Stimulated activated CD8-positive, alpha-beta memory T cell treated with anti-CD3 and anti-CD28 coated beads, Interleukin-15, amount 100 ng/mL, for 4 hours (primary cell): ENCODE measurements around the gene CFAP100.

Source experiments
- DNase-seq, 2 donors: peaks; one replicate each; pipeline ENCODE4 v3.0.0-alpha.2; 2020; ENCODE audit warnings: low read depth in 2 of 2

Gene CFAP100

GRCh38 chr3:126373682-126374601 lies 20.8 kb upstream of the CFAP100 start:
- no peak for DNase-seq

DNA sequence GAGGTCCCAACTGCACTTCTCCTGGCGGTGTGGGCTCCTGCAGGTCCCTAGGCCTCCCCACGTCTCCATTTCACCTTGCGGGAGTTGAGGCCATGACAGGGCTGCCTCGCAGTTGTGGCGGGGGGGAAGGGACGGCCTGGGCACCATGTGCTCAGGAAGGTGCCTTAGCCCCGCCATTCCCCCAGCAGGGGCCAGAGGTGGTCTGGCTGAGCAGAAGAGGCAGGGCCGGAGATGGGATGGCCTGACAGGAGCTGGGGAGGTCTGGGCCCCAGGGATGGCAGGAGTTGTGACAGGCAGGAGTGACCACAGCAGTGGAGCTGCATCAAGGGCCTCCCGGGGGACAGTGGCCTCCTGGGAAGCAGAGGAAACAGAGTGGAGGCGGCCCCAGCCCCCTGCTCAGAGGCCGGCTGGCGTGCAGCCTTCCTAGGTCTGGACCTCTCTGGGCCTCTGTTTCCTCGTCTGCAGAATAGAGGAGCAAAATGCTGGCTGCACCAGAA lies 18.8 kb upstream of the CFAP100 start:
- DNase-seq = no peak

DNA sequence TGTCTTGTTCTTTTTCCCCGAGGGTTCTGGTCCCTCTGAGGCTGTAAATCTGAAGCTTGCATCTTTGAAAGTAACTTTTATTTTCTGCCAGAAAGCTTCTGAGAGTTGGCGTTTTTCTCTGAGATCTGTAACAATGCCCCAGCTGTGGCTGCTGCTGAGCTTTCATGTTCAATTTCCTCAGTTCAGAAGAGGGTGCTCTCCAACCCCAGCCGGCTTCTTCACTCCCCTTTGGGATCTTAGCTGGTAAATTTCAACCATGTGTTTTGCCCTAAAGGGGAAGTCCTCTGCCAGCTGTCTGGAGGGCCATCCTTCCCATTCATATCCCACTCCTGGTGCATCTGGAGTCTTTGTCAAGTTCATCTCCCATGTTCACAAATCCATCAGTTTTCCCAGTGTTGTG lies 18.3 kb upstream of the CFAP100 start:
- DNase-seq = no peak

GRCh38 chr3:126377211-126377610 lies 17.5 kb upstream of the CFAP100 start:
- DNase-seq = no peak

DNA sequence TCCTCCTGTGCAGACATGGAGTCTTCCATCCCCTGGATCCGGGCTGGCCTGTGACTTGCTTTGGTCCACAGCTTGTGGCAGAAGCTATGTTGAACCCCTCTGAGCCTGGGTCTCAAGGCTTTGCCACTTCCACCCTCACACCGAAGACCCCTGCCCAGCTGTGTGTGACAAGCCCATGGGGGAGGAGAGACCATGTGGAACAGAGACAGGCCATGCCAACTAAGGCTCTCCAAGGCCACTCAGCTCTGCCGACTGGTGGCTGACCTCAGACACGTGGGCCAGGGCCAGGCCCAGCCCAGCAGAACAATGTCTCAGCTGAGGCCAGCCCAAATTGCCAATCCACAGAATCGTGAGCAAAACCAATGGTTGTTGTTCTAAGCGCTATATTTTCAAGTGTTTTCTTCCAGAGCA lies 16.4 kb upstream of the CFAP100 start:
- DNase-seq = no peak

GRCh38 chr3:126380011-126380768 lies 14.5 kb upstream of the CFAP100 start:
- DNase-seq = no peak

- DNase-seq = no peak
These were observed 12.7 kb upstream of the CFAP100 start for GRCh38 chr3:126381966-126382365.

DNA sequence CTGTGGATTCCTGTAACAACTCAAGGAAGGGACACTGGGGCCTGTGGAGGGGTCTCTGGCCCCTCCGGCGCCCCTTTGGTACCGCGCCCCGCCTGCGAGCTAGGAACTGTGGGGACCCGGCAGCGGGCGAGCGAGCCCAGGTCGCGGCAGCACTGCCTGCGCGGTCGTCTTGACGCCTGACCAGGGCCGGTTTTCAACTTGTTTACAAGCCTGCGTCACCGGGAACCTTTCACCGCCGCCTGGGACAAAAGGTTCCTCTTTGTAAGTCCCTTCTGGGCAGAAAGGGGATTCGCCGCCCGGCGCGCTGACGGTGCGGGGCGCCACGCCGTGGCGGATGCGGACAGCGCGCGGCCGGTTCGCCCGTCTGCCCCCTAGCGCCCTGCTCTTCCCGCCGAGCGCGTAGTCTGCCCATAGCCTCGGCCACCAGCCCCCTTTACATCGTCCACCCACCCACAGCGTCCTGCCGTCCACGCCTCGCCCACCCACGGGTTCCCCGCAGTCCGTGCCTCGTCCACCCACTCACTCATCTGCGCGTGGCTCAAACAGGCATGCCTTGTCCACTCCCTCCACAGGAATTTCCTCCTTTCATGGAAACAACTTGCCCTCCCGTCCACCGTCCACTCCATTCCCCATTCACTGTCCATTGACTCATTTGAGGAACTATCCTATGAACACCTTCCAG lies 5.5 kb upstream of the CFAP100 start:
- no peak for DNase-seq

DNA sequence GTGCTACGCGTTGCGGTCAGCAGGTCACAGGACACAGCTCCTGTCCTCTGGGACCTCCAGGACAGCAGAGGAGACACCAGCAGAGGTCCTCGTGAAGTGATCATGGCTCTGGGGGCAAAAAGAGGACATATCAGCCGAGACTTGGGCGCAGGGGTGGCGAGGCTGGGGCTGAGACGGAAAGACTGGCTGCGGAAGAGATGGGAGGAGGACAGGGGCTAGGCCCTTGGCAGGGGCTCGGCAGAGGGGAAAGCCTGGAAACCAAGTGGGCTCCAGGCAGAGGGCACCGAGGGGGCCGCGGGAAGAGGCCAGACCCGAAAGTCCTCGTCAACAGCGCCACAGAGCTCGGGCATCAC lies 4.9 kb upstream of the CFAP100 start:
- no peak for DNase-seq

GRCh38 chr3:126390201-126390600 lies 4.5 kb upstream of the CFAP100 start:
- DNase-seq = no peak

GRCh38 chr3:126390751-126391150 lies 4.0 kb upstream of the CFAP100 start:
- DNase-seq = no peak

DNA sequence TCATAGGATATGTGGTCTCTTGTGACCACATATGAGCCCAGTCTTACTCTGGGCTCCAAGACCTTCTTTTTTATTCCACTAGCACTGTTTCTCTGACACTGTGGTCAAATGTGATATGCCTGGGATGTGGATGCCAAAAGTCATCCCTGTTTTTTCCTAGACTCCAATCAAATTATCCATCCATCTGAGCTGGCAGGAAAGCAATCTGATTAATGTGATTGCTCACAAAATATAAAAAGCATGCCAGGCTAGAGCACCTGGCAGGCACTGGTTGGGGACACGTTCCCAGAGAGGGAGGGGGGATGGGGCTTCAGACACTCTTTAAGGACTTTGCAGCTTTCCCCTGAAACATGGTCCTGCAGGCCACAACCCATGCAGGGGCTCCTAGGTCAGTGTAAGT lies 3.1 kb upstream of the CFAP100 start:
- no peak for DNase-seq

- DNase-seq = no peak
These were observed 2.5 kb upstream of the CFAP100 start for GRCh38 chr3:126392246-126392645.

DNA sequence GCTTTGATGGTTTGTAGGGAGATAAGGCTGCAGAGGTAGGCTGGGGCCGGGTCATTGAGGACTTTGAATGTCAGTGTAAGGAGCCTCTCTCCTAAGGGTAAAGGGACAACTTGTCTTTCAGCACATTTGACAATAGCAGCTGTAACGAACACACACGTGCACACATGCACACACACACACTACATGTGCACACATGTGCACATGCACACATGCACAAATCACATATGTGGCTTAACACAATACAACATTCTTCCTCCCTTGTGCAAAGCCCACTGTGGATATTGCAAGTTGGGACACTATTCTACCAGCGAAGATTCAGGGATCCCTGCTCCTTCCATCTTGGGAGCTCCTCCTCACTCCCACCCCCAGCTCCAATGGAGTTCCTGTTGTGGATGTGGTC lies 1.1 kb upstream of the CFAP100 start:
- no peak for DNase-seq

GRCh38 chr3:126394977-126395321 lies 240 bp downstream of the CFAP100 start:
- no peak for DNase-seq

DNA sequence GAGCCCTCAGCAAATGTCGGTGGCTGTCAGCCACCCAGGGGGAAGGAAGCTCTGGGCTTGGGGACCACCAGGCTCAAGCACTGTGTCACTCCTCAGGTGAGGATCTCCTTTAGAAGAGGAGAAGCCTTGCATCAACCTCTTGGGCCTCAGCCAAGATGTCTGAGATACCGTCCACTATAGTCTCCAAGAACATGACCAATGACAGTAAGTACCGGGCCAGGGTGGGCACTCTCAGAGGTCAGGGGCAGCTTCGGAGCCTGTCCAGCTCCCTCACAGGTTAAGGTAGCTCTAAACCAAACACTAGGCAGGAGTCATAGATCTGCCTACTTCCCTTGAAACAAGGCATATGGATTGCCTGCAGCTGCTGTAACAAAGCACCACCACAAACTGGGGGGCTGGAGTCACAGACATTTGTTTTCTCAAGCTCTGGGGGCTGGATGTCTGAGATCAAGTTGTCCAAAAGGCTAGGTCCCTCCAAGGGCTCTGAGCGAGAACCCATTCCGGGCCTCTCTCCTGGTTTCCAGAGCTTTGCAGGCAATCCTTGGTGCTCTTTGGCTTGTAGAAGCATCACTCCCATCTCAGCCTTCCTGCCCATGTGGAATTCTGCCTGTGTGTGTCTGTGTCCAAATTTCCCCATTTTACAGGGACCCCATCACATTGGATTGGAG lies 1.3 kb downstream of the CFAP100 start:
- no peak for DNase-seq

- DNase-seq = no peak
These were observed 1.8 kb downstream of the CFAP100 start for GRCh38 chr3:126396536-126396935.

GRCh38 chr3:126397610-126398422 lies 3.1 kb downstream of the CFAP100 start:
- DNase-seq = no peak

DNA sequence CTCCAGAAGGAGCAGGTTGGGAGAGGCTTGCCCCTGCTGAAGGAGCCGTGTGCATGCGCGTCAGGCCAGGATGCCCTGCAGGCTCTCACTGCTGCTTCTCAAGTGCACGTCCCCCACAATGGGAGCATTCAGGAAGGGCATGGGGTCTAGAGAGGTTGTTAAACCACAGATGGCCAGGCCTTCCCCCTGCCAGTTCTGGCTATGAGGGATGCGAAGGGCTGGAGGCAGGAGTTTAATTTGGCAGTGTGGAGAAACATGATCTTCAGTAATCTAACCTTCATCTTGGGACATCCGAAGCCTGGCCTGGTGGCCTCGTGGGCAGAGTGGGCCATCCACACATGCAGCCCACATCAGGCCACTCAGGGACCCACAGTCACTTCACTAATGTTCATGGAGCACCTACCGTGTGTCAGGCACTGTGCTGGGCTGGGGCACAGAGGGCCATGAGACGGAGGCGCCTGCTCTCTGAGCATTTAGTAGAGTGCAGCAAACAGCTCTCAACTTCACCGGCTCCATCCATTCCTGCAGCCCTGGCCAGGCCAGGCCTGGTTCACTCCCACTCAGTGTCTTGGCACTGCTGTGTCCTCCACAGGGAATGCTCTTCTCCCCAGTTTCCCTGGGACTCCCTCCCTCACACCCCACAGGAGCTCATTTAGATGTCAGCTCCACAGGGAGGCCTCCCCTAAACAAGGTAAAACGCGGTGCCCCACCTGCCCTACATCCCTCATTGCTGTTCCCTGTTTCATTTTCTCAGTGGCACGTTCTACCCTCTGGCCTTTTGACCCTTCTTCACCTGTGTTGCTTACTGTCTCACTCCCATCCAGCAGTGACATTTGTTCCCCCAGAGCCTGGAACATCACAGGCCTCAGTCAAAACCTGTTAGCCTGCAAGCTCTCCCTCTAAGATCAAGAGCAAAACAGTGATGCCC lies 4.0 kb downstream of the CFAP100 start:
- DNase-seq = no peak

GRCh38 chr3:126399351-126399735 lies 4.6 kb downstream of the CFAP100 start:
- no peak for DNase-seq
